ENCODE measurements around the gene PLXNA1.
A peak's percentile ranks its signal among the peaks of the same experiment; 100 is the strongest.

Gene PLXNA1

GRCh38 chr3:126982471-126983175, at the start of gene PLXNA1:
Gene PLXNA1, plus strand, starts transcription at chr3:126983115. Its CDS starts 5,479 bp downstream, at chr3:126988594.
- peak; percentile 53 for DNase-seq

GRCh38 chr3:126934031-126934531, 48.8 kb upstream of the PLXNA1 start:
- DNase-seq: no peak

- no peak for DNase-seq
Measured at GRCh38 chr3:126934991-126935390, 47.9 kb upstream of the PLXNA1 start.

- DNase-seq: no peak
Measured at GRCh38 chr3:126935756-126936509, 47.0 kb upstream of the PLXNA1 start.

GRCh38 chr3:126936853-126937425, 46.0 kb upstream of the PLXNA1 start:
- DNase-seq: no peak

GRCh38 chr3:126937533-126937932, 45.4 kb upstream of the PLXNA1 start:
- DNase-seq: no peak

GRCh38 chr3:126937973-126938372, 44.9 kb upstream of the PLXNA1 start:
- DNase-seq: no peak

GRCh38 chr3:126938520-126939337, 44.2 kb upstream of the PLXNA1 start:
- DNase-seq: no peak

GRCh38 chr3:126939338-126939718, 43.6 kb upstream of the PLXNA1 start:
- DNase-seq: no peak

- DNase-seq: no peak
Measured at GRCh38 chr3:126939733-126940132, 43.2 kb upstream of the PLXNA1 start.

- DNase-seq: no peak
Measured at GRCh38 chr3:126941721-126942270, 41.1 kb upstream of the PLXNA1 start.

- DNase-seq: no peak
Measured at GRCh38 chr3:126944089-126944965, 38.6 kb upstream of the PLXNA1 start.

- DNase-seq: no peak
Measured at GRCh38 chr3:126945171-126945721, 37.7 kb upstream of the PLXNA1 start.

- no peak for DNase-seq
Measured at GRCh38 chr3:126945891-126946290, 37.0 kb upstream of the PLXNA1 start.

GRCh38 chr3:126946405-126946804, 36.5 kb upstream of the PLXNA1 start:
- no peak for DNase-seq

GRCh38 chr3:126947429-126947828, 35.5 kb upstream of the PLXNA1 start:
- DNase-seq: no peak

GRCh38 chr3:126948980-126949535, 33.9 kb upstream of the PLXNA1 start:
- no peak for DNase-seq

GRCh38 chr3:126951561-126951960, 31.4 kb upstream of the PLXNA1 start:
- no peak for DNase-seq

GRCh38 chr3:126952261-126952982, 30.5 kb upstream of the PLXNA1 start:
- DNase-seq: no peak

- DNase-seq: no peak
Measured at GRCh38 chr3:126952983-126953660, 29.8 kb upstream of the PLXNA1 start.

Measured in GDM1 (cell line).